Thymus (tissue), 11 donors: Measurements from ENCODE around the gene ISG15. TPM values are rescaled to one million over a fixed set of nuclear protein-coding genes. Genes with fewer than 3 reads are reported as not detected.

Experiments used
- DNase-seq, 9 donors: peaks; one replicate each; pipeline ENCODE4 v3.0.0-alpha.2; 2013; ENCODE audit warnings: low spot score in 9 of 9, low read depth in 6 of 9, missing footprints in 1 of 9
- H3K27ac ChIP-seq, 2 donors: one replicate each; pipeline ENCODE4 v1.5.1; 2013; ENCODE audit warnings: control low read depth in 1 of 2, low read depth in 1 of 2, low read length in 1 of 2, mild to moderate bottlenecking in 1 of 2, moderate library complexity in 1 of 2
- H3K27me3 ChIP-seq, 2 donors: one replicate each; pipeline ENCODE4 v1.5.1; 2013; ENCODE audit warnings: low read length in 1 of 2; ENCODE audit not compliant: control insufficient read depth in 2 of 2, insufficient read depth in 1 of 2
- H3K36me3 ChIP-seq, 2 donors: one replicate each; pipeline ENCODE4 v1.5.1; 2013; ENCODE audit warnings: low read length in 1 of 2, mild to moderate bottlenecking in 1 of 2, moderate library complexity in 1 of 2; ENCODE audit not compliant: control insufficient read depth in 2 of 2, insufficient read depth in 2 of 2
- H3K4me1 ChIP-seq, 2 donors: one replicate each; pipeline ENCODE4 v1.5.1; 2013; ENCODE audit warnings: low read length in 2 of 2; ENCODE audit not compliant: control insufficient read depth in 2 of 2, insufficient read depth in 2 of 2
- H3K4me3 ChIP-seq, 2 donors: one replicate each; pipeline ENCODE4 v1.5.1; 2013; ENCODE audit warnings: low read length in 2 of 2, control low read depth in 1 of 2, mild to moderate bottlenecking in 1 of 2
- H3K9me3 ChIP-seq, 2 donors: one replicate each; pipeline ENCODE4 v1.5.1; 2013; ENCODE audit warnings: low read length in 1 of 2, mild to moderate bottlenecking in 1 of 2; ENCODE audit not compliant: control insufficient read depth in 2 of 2, insufficient read depth in 1 of 2
- WGBS: extraction: QIAGEN DNeasy Blood & Tissue Kit; methylation state at CpG from one replicate; pipeline ENCODE4 v1.1.7; 2013; 5-methylcytosine and 5-hydroxymethylcytosine counted together
- polyA plus RNA-seq: library from polyadenylated mRNA; stranded (reverse); fragments of 200-250 nt; gene quantifications from one replicate; pipeline ENCODE4 v1.2.3, GENCODE V29; 2013
- total RNA-seq: library from RNA; stranded (reverse); fragments of 120-200 nt; gene quantifications from one replicate; pipeline ENCODE4 v1.2.4, GENCODE V29; 2013
- donor health status: healthy.

Gene ISG15
- total and polyA plus RNA-seq, 2 donors: 285 to 338 TPM

DNA sequence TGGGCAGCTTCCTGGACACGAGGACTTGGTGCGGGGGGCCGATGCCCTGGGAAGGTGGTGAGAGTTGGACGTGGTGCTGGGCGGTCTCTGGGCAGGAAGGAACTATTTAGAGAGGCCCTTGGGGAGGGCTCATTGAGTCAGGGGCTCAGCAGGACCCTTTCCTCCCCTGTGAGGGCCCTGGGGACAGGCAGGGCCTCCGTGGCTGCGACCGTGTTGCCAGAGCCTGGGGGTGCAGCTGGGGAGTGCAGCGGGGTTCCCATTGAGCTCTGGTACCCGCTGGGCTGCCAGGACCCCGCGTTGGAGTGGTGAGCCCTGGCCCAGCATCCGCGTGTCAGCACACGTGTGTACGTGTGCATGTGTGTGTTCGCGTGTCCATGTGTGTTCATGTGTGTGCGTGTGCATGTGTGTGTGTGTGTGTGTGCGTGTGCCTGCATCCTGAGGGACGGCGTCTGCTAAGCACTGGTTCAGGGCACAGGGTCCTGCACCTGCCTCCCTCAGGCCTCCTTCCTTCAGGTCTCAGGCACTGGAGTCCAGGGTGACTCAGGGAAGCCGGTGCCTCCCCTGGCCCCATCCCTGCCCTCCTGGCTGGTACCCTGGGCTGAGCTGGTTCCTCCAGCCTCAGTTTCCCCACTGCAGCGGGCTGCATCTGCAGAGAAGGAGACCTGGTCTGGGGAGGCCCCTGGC, 50.1 kb downstream of the ISG15 start:
- 63% methylated on average over 24 of the region's 24 CpGs for WGBS
- Histone ChIP-seq H3K27ac (no peak overlapping the region), H3K36me3 (no peaks in the 10 kb centered on the region), H3K4me1 (peaks cover 3 to 26% of the 10 kb centered on the region in 2 donors), H3K9me3 (peaks cover 0 to 13% of the 10 kb centered on the region in 2 donors), H3K4me3 (no peak overlapping the region), H3K27me3 (peaks cover 51 to 85% of the 10 kb centered on the region in 2 donors)
- DNase-seq: no peak

Other genes with a start within 250 kb of the ISG15 start
- gene SAMD11, start 89.6 kb upstream of the ISG15 start, total RNA-seq: 0.38 TPM
- 1.7 TPM for gene SAMD11, start 89.6 kb upstream of the ISG15 start, polyA plus RNA-seq
- gene NOC2L, start 54.2 kb upstream of the ISG15 start, total RNA-seq: 45.5 TPM
- 74.3 TPM for gene NOC2L, start 54.2 kb upstream of the ISG15 start, polyA plus RNA-seq
- gene KLHL17, start 52.9 kb upstream of the ISG15 start, total RNA-seq: 7.4 TPM
- 34.5 TPM for gene KLHL17, start 52.9 kb upstream of the ISG15 start, polyA plus RNA-seq
- 0.14 TPM for gene PLEKHN1, start 47.0 kb upstream of the ISG15 start, total RNA-seq
- 1.7 TPM for gene PLEKHN1, start 47.0 kb upstream of the ISG15 start, polyA plus RNA-seq
- 0.05 TPM for gene PERM1, start 31.4 kb upstream of the ISG15 start, total RNA-seq
- 0.59 TPM for gene PERM1, start 31.4 kb upstream of the ISG15 start, polyA plus RNA-seq
- 61.3 TPM for gene HES4, start 13.4 kb upstream of the ISG15 start, total RNA-seq
- 15.5 TPM for gene HES4, start 13.4 kb upstream of the ISG15 start, polyA plus RNA-seq
- 6.2 TPM for gene AGRN, start 6.6 kb downstream of the ISG15 start, total RNA-seq
- gene AGRN, start 6.6 kb downstream of the ISG15 start, polyA plus RNA-seq: 19.2 TPM
- 0.05 TPM for gene RNF223, start 60.8 kb downstream of the ISG15 start, total RNA-seq
- 0.37 TPM for gene RNF223, start 60.8 kb downstream of the ISG15 start, polyA plus RNA-seq
- gene C1orf159, start 102.6 kb downstream of the ISG15 start, total RNA-seq: 5.0 TPM
- gene C1orf159, start 102.6 kb downstream of the ISG15 start, polyA plus RNA-seq: 17.8 TPM
- gene TTLL10, start 160.4 kb downstream of the ISG15 start, total RNA-seq: 0.14 TPM
- 0.27 TPM for gene TTLL10, start 160.4 kb downstream of the ISG15 start, polyA plus RNA-seq
- 4.2 TPM for gene TNFRSF18, start 193.1 kb downstream of the ISG15 start, total RNA-seq
- 29.9 TPM for gene TNFRSF18, start 193.1 kb downstream of the ISG15 start, polyA plus RNA-seq
- gene TNFRSF4, start 200.7 kb downstream of the ISG15 start, total RNA-seq: 12.7 TPM
- 18.8 TPM for gene TNFRSF4, start 200.7 kb downstream of the ISG15 start, polyA plus RNA-seq
- 37.6 TPM for gene SDF4, start 218.5 kb downstream of the ISG15 start, total RNA-seq
- gene SDF4, start 218.5 kb downstream of the ISG15 start, polyA plus RNA-seq: 79.1 TPM
- gene B3GALT6, start 218.7 kb downstream of the ISG15 start, total RNA-seq: 16.3 TPM
- gene B3GALT6, start 218.7 kb downstream of the ISG15 start, polyA plus RNA-seq: 11.8 TPM
- gene C1QTNF12, start 233.2 kb downstream of the ISG15 start, total RNA-seq: 2.1 TPM
- 3.4 TPM for gene C1QTNF12, start 233.2 kb downstream of the ISG15 start, polyA plus RNA-seq